NCI-H1436 (cell line): ENCODE data around the gene CCND1.

ENCODE experiments used
- DNase-seq: peaks from one replicate; lab custom pipeline; 2025; lab: John Stamatoyannopoulos, UW

Gene CCND1

GRCh38 chr11:69640995-69641581 is at the start of gene CCND1:
Gene CCND1, plus strand, starts transcription at chr11:69641156. Its CDS starts 158 bp downstream, at chr11:69641314.
- DNase-seq, result no peak

- DNase-seq, result no peak
Observed at GRCh38 chr11:69592986-69593650, 47.8 kb upstream of the CCND1 start.

- DNase-seq, result no peak
Observed at GRCh38 chr11:69593851-69594250, 47.1 kb upstream of the CCND1 start.

GRCh38 chr11:69594481-69594880 is 46.5 kb upstream of the CCND1 start:
- no peak for DNase-seq

- no peak for DNase-seq
Observed at GRCh38 chr11:69595805-69596665, 44.9 kb upstream of the CCND1 start.

- DNase-seq, result no peak
Observed at GRCh38 chr11:69598147-69598546, 42.8 kb upstream of the CCND1 start.

GRCh38 chr11:69599502-69599901 is 41.5 kb upstream of the CCND1 start:
- no peak for DNase-seq

DNA sequence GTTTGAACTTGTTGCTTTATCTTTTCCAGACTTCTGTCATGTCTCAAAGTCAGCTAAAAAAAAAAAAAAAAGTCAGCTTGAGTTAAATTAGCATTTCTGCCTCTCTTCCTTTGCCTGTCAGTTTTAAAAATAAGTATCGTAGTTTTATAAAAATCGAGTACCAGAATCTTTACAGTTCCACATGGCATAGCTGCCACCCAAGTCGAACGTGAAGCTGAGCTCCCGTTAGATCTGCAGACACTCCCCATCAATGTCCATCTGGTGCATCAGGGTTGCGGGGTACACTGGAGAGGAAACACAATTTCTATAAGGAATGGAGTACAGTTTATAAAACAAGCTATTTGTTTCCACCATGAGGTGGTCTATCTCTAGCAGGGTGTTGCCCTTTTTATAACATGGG is 41.0 kb upstream of the CCND1 start:
- no peak for DNase-seq

- no peak for DNase-seq
Observed at GRCh38 chr11:69601011-69601975, 39.7 kb upstream of the CCND1 start.

- no peak for DNase-seq
Observed at GRCh38 chr11:69603111-69603836, 37.7 kb upstream of the CCND1 start.

DNA sequence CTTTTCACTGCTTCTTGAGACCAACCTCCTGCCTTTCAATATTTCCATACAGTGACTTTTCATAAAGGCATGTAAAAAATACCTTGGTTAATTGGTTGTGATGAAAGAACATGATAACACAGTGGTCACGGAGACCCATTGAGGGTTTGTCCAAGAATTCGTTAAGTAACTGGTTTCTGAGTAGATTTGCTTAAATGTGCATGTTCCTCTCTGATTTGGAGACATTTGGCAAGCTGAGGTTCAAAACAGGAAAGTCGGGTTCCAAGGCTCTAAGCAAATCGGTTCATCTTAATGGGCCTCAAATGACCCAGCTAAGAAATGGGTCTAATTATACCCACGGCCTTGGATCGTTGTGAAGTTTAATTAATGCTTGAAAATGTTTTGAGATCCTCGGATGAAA is 36.9 kb upstream of the CCND1 start:
- no peak for DNase-seq

DNA sequence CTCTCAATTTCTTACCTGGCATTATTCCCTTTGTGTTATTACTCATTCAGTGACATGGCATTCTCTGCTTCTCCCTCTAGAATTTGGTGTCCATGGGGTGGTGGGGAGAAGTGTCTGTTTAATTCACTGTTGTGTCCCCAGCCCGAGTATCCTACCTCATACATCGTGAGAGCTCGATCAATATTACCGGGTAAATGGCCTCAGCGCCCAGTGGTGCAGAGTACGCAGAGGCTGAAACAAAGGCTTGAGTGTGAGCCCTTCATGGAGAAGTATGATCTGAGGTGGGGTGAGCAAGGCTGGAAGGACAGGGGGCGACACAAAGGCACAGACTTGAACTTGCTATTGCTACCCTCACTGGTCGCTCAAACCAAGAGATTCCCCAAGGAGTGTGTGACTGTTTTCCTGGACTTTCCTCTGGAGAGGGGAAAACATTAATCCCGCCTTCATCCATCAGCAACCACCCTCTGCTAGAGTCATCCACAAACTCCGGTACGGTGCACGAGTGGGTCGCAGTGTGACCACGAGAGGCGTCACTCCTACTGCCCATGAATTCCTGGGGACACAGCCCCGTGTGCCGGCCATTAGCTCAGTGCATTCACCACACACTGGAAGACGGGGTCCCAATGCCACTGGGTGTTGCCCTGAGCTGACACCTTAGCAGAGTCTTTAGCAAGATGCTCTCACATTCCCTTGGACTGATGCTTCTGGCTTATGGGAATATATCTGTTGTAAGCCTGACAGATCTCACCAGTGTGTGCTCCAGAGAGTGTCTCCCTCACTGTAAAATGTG is 35.0 kb upstream of the CCND1 start:
- DNase-seq, result no peak

DNA sequence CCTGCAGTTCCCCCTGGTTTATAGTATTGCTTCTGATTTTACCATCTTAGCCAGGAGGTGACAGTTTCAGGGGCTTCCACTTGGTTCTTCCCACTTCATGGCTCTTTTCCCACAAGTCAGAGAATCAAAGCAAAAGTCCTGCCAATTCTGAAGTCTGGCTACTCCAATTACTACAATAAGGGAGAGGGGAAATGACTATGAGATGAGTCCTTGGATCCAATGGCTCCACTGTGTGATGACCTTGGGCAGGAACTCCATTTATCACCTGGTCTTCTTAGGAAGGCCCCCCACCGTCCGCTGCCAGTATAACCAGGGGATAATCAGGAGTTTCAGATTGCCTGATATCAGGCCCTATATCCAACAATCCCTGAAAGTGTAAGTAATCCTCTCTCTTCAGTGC is 31.6 kb upstream of the CCND1 start:
- no peak for DNase-seq

- DNase-seq, result no peak
Observed at GRCh38 chr11:69611548-69612526, 29.1 kb upstream of the CCND1 start.

DNA sequence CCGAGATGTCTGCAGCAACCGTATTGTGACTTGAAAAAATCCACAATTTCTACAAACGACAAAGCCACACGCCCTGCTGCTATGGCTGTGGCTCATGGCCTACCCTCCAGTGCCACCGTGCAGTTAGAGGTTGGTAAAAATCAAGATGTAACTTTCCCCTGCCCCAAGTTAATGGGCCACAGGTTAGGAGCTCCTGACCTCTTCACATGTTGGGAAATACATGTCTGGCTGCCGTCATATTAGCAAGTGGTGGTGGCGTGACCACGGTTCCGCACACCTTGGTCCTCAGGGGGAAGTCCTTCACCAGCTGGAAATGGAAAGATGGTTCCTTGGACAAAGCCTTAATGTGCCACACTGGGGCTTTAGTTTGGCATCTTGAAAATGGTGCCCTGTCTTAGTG is 27.4 kb upstream of the CCND1 start:
- DNase-seq, result no peak

DNA sequence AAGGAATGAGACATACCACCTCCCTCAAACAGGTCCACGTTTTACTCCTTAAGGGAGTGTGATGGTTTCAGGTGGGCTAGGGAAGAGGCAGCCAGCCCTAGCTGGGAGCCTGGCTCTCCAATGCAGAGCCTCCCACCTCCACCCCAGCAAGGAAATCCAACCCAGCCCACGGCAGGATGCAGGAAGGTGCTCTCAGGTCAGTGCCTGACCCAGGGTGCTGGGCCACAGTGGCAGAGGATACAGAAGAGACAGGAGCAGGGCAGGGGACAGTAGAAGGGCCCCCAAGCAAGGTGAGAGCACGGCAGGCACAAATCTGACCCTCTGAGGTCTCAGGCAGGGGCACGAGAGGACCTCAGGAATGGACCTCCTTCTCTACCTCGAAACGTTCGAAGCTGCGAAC is 26.9 kb upstream of the CCND1 start:
- no peak for DNase-seq

GRCh38 chr11:69615545-69616278 is 25.2 kb upstream of the CCND1 start:
- no peak for DNase-seq

GRCh38 chr11:69617220-69617619 is 23.7 kb upstream of the CCND1 start:
- DNase-seq, result no peak
